ENCODE results near the gene HMGN4.
"Not testable (repeated sequence)": the region's sequence is repeated elsewhere in the genome, so short reads cannot be mapped to it uniquely, and the experiment has no call there.

Gene HMGN4

GRCh38 chr6:26522486-26523228 is 15.5 kb upstream of the HMGN4 start:
- DNase-seq (ENCODE audit: low spot score): not testable (repeated sequence)

GRCh38 chr6:26524314-26524713 is 13.9 kb upstream of the HMGN4 start:
- DNase-seq (ENCODE audit: low spot score): not testable (repeated sequence)

- no peak for DNase-seq (ENCODE audit: low spot score)
Measured at GRCh38 chr6:26524722-26525370, 13.3 kb upstream of the HMGN4 start.

GRCh38 chr6:26525838-26526237 is 12.3 kb upstream of the HMGN4 start:
- no peak for DNase-seq (ENCODE audit: low spot score)

GRCh38 chr6:26526928-26527327 is 11.2 kb upstream of the HMGN4 start:
- no peak for DNase-seq (ENCODE audit: low spot score)

GRCh38 chr6:26530203-26530602 is 8.0 kb upstream of the HMGN4 start:
- no peak for DNase-seq (ENCODE audit: low spot score)

- DNase-seq (ENCODE audit: low spot score): no peak
Measured at GRCh38 chr6:26531897-26532296, 6.3 kb upstream of the HMGN4 start.

- DNase-seq (ENCODE audit: low spot score): peak; percentile 69
Measured at GRCh38 chr6:26532699-26533531, 5.3 kb upstream of the HMGN4 start.

- no peak for DNase-seq (ENCODE audit: low spot score)
Measured at GRCh38 chr6:26533532-26533931, 4.6 kb upstream of the HMGN4 start.

GRCh38 chr6:26534681-26535465 is 3.3 kb upstream of the HMGN4 start:
- DNase-seq (ENCODE audit: low spot score): no peak

- peak; percentile 10 for DNase-seq (ENCODE audit: low spot score)
Measured at GRCh38 chr6:26536571-26537159, 1.5 kb upstream of the HMGN4 start.

- DNase-seq (ENCODE audit: low spot score): peak; percentile 75
Measured at GRCh38 chr6:26537160-26537845, 863 bp upstream of the HMGN4 start.

GRCh38 chr6:26538572-26538902 is 371 bp downstream of the HMGN4 start:
- DNase-seq (ENCODE audit: low spot score): no peak

- DNase-seq (ENCODE audit: low spot score): no peak
Measured at GRCh38 chr6:26539071-26539615, 977 bp downstream of the HMGN4 start.

- DNase-seq (ENCODE audit: low spot score): no peak
Measured at GRCh38 chr6:26541579-26541978, 3.4 kb downstream of the HMGN4 start.

- DNase-seq (ENCODE audit: low spot score): peak; percentile 13
Measured at GRCh38 chr6:26543953-26544352, 5.8 kb downstream of the HMGN4 start.

- DNase-seq (ENCODE audit: low spot score): no peak
Measured at GRCh38 chr6:26544473-26544872, 6.3 kb downstream of the HMGN4 start.

GRCh38 chr6:26545627-26546026 is 7.5 kb downstream of the HMGN4 start:
- no peak for DNase-seq (ENCODE audit: low spot score)

- not testable (repeated sequence) for DNase-seq (ENCODE audit: low spot score)
Measured at GRCh38 chr6:26547363-26547762, 9.2 kb downstream of the HMGN4 start.

- peak; percentile 65 for DNase-seq (ENCODE audit: low spot score)
Measured at GRCh38 chr6:26550250-26550993, 12.3 kb downstream of the HMGN4 start.
